ENCODE data around the gene MUC6. TPM values are rescaled to one million over a fixed set of nuclear protein-coding genes. Genes with fewer than 3 reads are reported as not detected.

Gene MUC6
- total and polyA plus RNA-seq, 2 of the 8 experiments (the other 6 are each of a cell fraction or from before 2014, with no cell fraction given) = not detected

DNA sequence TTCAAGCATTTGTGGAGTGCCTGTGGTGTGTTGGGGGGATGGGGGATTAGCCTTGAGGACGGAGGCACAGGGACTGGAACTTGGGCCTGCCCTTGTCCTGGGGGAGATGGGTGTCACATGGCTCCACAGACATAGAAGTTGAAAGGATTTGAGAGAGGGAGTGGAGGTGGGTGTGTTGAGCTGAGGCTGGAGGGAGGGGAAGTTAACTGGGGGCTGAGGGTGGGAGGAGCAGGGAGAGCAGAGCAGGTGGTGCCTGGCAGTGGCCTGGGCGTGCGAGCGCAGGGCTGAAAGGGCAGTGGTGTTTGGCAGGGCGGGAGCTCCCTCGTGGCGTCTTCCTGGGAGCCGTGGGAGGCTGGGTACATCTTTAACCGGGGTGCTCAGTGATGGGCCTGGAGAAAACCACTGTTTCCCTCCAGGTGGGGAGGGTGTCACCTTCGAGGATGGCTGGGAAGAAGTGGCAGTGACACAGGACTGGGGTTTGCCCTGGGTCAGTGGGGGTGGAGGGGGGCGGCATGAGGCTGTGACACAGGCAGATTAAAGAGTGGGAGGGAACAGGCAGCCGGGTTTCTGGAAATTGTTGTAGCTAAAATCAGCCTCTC, 65.3 kb downstream of the MUC6 start (continued):
- TF ChIP-seq SRF (IDR thresholded peaks at IDR 0.05; ENCODE audit: low read depth, low read length) = no peak

Data from H1 (cell line).